ENCODE data around the gene CBS.

Gene CBS

DNA sequence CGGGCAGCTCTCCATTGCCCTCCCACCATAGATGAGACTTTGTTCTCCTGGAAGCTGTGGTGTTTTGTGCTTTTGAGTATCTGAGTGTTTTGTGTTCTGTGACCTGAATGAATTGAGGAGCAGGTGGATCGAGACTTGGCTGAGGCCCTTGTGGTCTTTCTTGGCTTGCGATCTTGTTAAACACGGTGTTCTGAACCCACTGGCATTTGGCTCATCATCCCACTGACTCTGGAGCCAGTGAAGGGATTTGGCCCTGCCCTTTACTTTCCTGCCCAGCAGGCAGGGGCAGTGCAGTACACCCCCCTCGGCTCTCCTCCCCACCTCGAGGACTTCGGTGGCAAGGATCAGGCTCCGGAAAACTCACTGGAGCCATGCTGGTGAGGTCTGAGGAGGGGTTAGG lies 70.7 kb downstream of the CBS start:
- TF ChIP-seq, protein P1, sequence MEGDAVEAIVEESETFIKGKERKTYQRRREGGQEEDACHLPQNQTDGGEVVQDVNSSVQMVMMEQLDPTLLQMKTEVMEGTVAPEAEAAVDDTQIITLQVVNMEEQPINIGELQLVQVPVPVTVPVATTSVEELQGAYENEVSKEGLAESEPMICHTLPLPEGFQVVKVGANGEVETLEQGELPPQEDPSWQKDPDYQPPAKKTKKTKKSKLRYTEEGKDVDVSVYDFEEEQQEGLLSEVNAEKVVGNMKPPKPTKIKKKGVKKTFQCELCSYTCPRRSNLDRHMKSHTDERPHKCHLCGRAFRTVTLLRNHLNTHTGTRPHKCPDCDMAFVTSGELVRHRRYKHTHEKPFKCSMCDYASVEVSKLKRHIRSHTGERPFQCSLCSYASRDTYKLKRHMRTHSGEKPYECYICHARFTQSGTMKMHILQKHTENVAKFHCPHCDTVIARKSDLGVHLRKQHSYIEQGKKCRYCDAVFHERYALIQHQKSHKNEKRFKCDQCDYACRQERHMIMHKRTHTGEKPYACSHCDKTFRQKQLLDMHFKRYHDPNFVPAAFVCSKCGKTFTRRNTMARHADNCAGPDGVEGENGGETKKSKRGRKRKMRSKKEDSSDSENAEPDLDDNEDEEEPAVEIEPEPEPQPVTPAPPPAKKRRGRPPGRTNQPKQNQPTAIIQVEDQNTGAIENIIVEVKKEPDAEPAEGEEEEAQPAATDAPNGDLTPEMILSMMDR (IDR thresholded peaks at IDR 0.05; ENCODE audit: low read depth, low read length, missing control alignments), result no peak
- DNase-seq (ENCODE audit: low read depth), result no peak
- no peak overlapping the region for H3K4me3 ChIP-seq (ENCODE audit: low read depth, low read length)

Measured in GM12864 (cell line).